ENCODE results near the gene MINDY4B.

MINDY4B gene

GRCh38 chr3:150822636-150823035 lies 82.6 kb downstream of the MINDY4B start:
- no peak overlapping the region for H2BK15ac ChIP-seq (replicated peaks; ENCODE audit: low read depth)
- no peak overlapping the region for H3K56ac ChIP-seq (ENCODE audit: low read length)

More at GRCh38 chr3:150822636-150823035, 82.6 kb downstream of the MINDY4B start:
- Histone ChIP-seq H3K79me2 (ENCODE audit: control insufficient read depth, insufficient read depth, low read length) (no peaks in the 10 kb centered on the region), H3K4ac (ENCODE audit: low read depth, low read length) (no peak overlapping the region), H4K8ac (ENCODE audit: low read depth, low read length) (no peak overlapping the region), H2BK5ac (ENCODE audit: low read length) (no peak overlapping the region), H3K27me3 (ENCODE audit: insufficient read depth, low read length, poor library complexity) (no peaks in the 10 kb centered on the region), H3K4me3 (ENCODE audit: low read length) (no peak overlapping the region), H4K5ac (ENCODE audit: low read length) (no peak overlapping the region), H3K9ac (ENCODE audit: low read length) (no peak overlapping the region), H3K4me1 (ENCODE audit: control insufficient read depth, low read depth, low read length) (no peaks in the 10 kb centered on the region), H3K36me3 (ENCODE audit: control insufficient read depth, insufficient read depth, low read length) (no peaks in the 10 kb centered on the region), H3K27ac (ENCODE audit: low read depth, low read length) (no peak overlapping the region), H2AK5ac (ENCODE audit: low read length) (no peak overlapping the region), H3K79me1 (ENCODE audit: low read length) (no peaks in the 10 kb centered on the region), H3K18ac (ENCODE audit: low read length) (no peak overlapping the region), H3K4me2 (ENCODE audit: low read length) (no peak overlapping the region), H2BK120ac (ENCODE audit: low read depth, low read length) (no peak overlapping the region), H3K23ac (ENCODE audit: low read length) (no peak overlapping the region)
- DNase-seq, result no peak
- no CpG with 5 or more reads among the region's 1 CpG for WGBS (ENCODE audit: extremely low coverage, insufficient coverage, low lambda C conversion rate)

Data from mesendoderm (in vitro differentiated cells).